Coronary artery (tissue), 2 donors: Measurements from ENCODE around the gene ACKR1.
A peak's percentile ranks its signal among the peaks of the same experiment; 100 is the strongest.

Experiments
- DNase-seq: peaks from one replicate; pipeline ENCODE4 v3.0.0-alpha.2; 2017; ENCODE audit warnings: low spot score
- H3K27ac ChIP-seq, 2 donors: fragments of 200-600 bp; sonication (generic); one replicate each; pipeline ENCODE4 v1.5.1; 2016 to 2019
- H3K4me3 ChIP-seq: fragments of 200-600 bp; sonication (generic); 2 replicates; pipeline ENCODE4 v1.5.1; 2016; ENCODE audit warnings: mild to moderate bottlenecking, moderate library complexity
- TF ChIP-seq, protein P1 (sequence below): fragments of 200-600 bp; sonication (generic); IDR thresholded peaks from one replicate; pipeline ENCODE4 v1.5.1; 2019; ENCODE audit warnings: antibody characterized with exemption

ACKR1 gene, protein sequence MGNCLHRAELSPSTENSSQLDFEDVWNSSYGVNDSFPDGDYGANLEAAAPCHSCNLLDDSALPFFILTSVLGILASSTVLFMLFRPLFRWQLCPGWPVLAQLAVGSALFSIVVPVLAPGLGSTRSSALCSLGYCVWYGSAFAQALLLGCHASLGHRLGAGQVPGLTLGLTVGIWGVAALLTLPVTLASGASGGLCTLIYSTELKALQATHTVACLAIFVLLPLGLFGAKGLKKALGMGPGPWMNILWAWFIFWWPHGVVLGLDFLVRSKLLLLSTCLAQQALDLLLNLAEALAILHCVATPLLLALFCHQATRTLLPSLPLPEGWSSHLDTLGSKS

DNA sequence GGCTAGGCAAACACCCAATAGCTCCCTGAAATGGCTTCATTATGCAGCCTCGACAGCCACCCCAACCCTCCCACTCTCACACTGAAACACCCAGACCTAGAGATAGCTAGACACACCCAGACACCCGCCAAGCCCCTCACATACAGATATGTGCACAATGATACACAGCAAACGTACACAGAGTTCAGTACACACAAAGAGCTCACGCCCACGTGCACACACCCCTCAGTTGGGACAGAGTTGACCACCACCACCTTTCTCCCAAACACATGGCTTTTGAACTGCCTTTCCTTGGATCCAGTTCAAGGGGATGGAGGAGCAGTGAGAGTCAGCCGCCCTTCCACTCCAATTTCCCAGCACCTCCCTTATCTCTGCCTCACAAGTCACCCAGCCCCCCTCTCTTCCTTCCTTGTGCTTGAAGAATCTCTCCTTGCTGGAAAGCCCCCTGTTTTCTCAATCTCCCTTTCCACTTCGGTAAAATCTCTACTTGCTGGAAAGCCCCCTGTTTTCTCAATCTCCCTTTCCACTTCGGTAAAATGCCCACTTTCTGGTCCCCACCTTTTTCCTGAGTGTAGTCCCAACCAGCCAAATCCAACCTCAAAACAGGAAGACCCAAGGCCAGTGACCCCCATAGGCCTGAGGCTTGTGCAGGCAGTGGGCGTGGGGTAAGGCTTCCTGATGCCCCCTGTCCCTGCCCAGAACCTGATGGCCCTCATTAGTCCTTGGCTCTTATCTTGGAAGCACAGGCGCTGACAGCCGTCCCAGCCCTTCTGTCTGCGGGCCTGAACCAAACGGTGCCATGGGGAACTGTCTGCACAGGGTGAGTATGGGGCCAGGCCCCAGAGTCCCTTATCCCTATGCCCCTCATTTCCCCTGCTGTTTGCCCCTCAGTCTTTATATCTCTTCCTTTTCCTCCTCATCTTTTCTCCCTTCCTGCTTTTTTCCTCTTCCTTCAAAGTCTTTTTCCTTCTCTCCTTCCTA lies at the start of gene ACKR1:
ACKR1 (plus strand) TSS at position 715 of the 981 bp plus-strand sequence; CDS start at position 800, 85 bp downstream.
- DNase-seq: no peak
- Histone ChIP-seq H3K4me3 (peak within 1 kb of the TSS; percentile 37), H3K27ac (peak within 1 kb of the TSS in 1 of 2 donors; percentile 37)
- TF ChIP-seq, protein P1, sequence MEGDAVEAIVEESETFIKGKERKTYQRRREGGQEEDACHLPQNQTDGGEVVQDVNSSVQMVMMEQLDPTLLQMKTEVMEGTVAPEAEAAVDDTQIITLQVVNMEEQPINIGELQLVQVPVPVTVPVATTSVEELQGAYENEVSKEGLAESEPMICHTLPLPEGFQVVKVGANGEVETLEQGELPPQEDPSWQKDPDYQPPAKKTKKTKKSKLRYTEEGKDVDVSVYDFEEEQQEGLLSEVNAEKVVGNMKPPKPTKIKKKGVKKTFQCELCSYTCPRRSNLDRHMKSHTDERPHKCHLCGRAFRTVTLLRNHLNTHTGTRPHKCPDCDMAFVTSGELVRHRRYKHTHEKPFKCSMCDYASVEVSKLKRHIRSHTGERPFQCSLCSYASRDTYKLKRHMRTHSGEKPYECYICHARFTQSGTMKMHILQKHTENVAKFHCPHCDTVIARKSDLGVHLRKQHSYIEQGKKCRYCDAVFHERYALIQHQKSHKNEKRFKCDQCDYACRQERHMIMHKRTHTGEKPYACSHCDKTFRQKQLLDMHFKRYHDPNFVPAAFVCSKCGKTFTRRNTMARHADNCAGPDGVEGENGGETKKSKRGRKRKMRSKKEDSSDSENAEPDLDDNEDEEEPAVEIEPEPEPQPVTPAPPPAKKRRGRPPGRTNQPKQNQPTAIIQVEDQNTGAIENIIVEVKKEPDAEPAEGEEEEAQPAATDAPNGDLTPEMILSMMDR: no peak

DNA sequence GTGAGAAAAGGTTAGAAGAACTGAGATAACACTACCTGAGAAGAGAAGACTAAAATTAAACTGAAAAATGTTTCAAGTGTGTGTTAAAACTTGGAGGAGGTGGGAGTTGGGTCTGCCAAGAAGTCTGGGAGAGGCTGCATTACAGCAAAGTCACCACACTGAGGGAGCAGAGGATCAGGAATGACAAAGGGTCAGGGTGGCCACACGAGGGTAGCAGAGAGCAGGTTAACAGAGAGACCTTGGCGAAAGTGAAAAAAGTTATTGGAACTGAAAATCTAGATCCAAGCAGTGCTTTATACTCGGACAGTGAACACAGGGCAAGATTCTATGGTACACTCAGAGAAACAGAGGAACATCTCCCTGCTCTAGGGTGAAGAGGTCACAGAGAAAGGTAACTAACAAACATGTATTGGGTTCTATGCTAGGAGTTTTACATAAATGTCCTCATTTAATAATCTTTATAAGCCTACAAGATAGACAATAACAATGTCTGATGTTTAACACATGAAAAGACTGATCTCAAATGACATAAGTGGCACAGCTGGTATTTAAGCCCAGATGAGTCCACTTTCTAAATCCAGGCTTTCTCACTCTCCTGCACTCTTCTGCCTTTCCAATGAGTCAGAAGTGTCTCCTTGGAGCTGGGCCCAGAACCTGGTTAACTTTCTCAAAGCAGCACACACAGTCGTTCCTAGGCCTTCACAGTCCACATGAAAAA lies 43.5 kb upstream of the ACKR1 start:
- no peak overlapping the region for H3K27ac ChIP-seq
- H3K4me3 ChIP-seq: no peak overlapping the region
- TF ChIP-seq, protein P1: peak; percentile 89
- no peak for DNase-seq

DNA sequence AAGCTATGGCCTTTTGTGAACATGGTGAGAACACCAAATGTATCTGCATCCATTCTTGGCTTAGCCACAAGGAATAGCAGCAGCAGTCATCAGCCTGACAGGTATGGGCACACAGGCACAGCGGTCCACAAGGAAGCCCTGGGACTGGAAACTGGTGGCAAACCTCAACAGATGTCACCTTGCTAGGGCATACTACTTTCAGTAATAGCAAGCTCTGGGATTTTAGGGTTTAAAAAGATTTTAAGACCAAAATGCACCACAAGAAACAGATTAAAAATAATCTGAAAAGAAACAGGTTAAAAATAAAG lies 43.0 kb upstream of the ACKR1 start:
- Histone ChIP-seq H3K27ac (no peak overlapping the region), H3K4me3 (no peak overlapping the region)
- TF ChIP-seq, protein P1: no peak
- DNase-seq: no peak

DNA sequence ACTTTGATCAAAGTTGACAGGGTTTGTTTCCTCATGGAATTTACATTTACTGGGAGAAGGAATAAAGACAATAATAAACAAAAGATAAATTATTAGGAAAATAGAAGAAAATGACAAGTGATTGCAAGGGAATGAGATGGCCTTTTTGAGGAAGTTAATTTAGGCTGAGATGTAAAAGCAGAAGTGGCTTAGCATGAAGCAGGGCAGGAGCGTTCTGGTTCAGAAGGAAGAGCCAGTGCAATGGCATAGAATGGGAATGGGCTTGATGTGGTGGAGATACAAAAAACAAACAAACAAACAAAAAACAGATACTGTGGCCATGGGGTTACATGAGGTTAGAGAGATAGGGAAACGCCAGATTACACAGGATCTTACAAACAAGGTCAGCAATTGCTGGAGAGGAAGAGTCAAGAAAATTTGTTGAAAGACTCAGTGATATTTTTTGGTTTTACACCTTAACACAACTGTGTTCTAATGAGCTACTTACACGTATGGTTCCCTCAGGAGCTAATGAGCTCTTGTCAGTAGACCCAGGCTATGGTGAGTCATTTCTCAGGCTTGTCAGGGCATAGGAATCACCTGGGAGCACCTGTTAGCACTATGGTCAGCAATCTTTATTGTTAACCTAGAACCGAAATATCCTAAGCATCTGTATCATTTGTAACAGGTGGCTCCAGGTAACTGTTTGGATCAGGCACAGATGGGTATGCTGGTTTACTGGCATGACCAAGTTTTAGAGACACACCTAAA lies 42.0 kb upstream of the ACKR1 start:
- no peak overlapping the region for H3K4me3 ChIP-seq
- H3K27ac ChIP-seq: no peak overlapping the region
- no peak for DNase-seq
- TF ChIP-seq, protein P1: no peak

DNA sequence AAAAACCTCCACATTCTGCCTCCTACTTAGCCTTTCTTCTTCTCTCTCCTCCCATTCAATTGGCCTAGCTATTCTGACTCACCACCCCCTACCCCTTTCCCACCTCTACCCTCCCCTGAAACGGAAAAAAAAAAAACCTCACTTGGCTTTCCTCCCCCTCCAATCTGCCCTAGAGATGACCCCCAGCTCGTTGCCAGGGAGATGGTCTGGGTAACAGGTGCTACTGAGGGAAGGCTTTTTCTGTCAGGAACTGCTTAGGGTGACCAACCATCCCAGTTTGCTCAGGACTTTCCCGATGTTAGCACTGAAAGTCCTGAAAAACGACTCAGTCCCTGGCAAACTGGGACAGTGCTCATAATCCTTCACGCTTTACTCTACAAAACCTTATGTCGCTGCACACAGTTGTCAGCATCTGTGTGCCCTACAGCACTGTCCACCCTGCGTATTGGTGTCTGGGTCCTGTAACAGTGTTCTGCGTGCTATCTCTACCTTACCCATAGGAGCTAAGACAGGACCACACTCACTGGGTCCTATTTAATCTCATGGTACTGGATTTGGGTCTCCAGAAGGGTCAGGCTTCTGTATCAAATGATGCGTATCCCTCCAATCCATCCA lies 41.0 kb upstream of the ACKR1 start:
- Histone ChIP-seq H3K4me3 (no peak overlapping the region), H3K27ac (no peak overlapping the region)
- DNase-seq: no peak
- TF ChIP-seq, protein P1: no peak

DNA sequence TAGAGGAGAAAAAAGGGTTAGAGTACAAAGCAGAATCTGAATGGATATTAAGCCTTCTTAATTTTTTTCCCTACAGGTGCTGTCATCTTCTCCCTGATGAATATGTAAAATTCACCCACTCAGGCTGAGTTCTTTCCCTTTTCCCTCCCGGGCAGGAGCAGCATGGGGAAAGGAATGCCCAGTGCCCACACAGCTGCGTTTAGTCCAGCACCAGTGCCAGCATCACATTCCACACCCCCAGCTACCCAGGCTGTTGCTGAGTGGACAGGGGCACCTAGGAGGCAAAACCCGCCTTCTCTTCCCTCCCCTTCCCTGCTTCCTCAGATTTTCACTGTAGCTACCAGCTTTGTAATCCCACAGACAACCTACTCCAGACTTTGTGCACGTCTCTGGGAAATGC lies 36.6 kb upstream of the ACKR1 start:
- Histone ChIP-seq H3K4me3 (no peak overlapping the region), H3K27ac (no peak overlapping the region)
- TF ChIP-seq, protein P1: no peak
- DNase-seq: no peak
